A549 (cell line): ENCODE results near the gene STK35.
"Not testable (repeated sequence)": the region's sequence is repeated elsewhere in the genome, so short reads cannot be mapped to it uniquely, and the experiment has no call there.

Experiments used
- BHLHE40 ChIP-seq: IDR thresholded peaks from 2 replicates; pipeline ENCODE4 v1.6.1; 2012; ENCODE audit warnings: low read depth, low read length, inconsistent platforms
- E2F6 ChIP-seq: IDR thresholded peaks from 2 replicates; pipeline ENCODE4 v1.6.1; 2012; ENCODE audit warnings: low read depth, borderline replicate concordance
- EP300 ChIP-seq, 2 experiments: fragments of >200 bp; sonication (Bioruptor Twin); formaldehyde crosslinking; IDR thresholded peaks; 2 replicates in 1 of 2; 3 replicates in 1 of 2; pipeline ENCODE4 v1.6.1; 2016 to 2017
- ESRRA ChIP-seq: fragments of 150-350 bp; IDR thresholded peaks from 2 replicates; pipeline ENCODE4 v1.6.1; 2014; ENCODE audit warnings: mild to moderate bottlenecking, low read length, borderline replicate concordance
- JUN ChIP-seq, 2 experiments: fragments of >200 bp; sonication (Bioruptor Twin); formaldehyde crosslinking; IDR thresholded peaks; 2 replicates in 1 of 2; 3 replicates in 1 of 2; pipeline ENCODE4 v1.6.1; 2016 to 2017
- MAX ChIP-seq: IDR thresholded peaks from 2 replicates; pipeline ENCODE4 v1.6.1; 2012
- NR3C1 ChIP-seq: fragments of >200 bp; sonication (Bioruptor Twin); formaldehyde crosslinking; IDR thresholded peaks from 3 replicates; pipeline ENCODE4 v1.6.1; 2017
- PBX3 ChIP-seq: IDR thresholded peaks from 2 replicates; pipeline ENCODE4 v1.6.1; 2012
- POLR2A ChIP-seq: IDR thresholded peaks from 2 replicates; pipeline ENCODE4 v1.6.1; 2012; ENCODE audit warnings: mild to moderate bottlenecking, low read length
- POLR2AphosphoS2 ChIP-seq: conservative IDR thresholded peaks from 2 replicates; pipeline ENCODE4 v1.6.1; 2012; ENCODE audit warnings: low read length, improper control_type of control experiment, inconsistent platforms
- RCOR1 ChIP-seq: fragments of 150-350 bp; IDR thresholded peaks from 2 replicates; pipeline ENCODE4 v1.6.1; 2014; ENCODE audit warnings: antibody characterized with exemption, low read length, low read depth
- SMC3 ChIP-seq: fragments of >200 bp; sonication (Bioruptor Twin); formaldehyde crosslinking; IDR thresholded peaks from 3 replicates; pipeline ENCODE4 v1.6.1; 2018; ENCODE audit warnings: inconsistent platforms
- TF ChIP-seq, protein P1 (sequence below): fragments of >200 bp; sonication (Bioruptor Twin); formaldehyde crosslinking; IDR thresholded peaks from 3 replicates; pipeline ENCODE4 v1.5.1; 2016
- TF ChIP-seq, protein P2 (sequence below): fragments of 200-600 bp; sonication (generic); IDR thresholded peaks from 2 replicates; pipeline ENCODE4 v1.6.1; 2016; ENCODE audit warnings: antibody characterized with exemption, mild to moderate bottlenecking, moderate library complexity

DNA sequence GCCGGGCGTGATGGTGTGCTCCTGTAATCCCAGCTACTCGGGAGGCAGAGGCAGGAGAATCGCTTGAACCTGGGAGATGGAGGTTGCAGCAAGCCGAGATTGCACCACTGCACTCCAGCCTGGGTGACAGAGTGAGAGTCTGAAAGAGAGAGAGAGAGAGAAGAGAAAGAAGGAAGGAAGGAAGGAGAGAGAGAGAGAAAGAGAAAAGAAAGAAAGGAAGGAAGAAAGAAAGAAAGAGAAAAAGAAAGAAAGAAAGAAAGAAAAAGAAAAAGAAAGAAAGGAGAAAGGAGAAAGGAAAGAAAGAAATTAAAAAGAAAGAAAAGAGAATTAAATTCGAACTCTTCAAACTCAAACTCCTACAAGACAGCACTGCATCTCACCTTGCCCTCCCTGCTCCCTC lies 70.2 kb downstream of the STK35 start:
- TF ChIP-seq, protein P1, sequence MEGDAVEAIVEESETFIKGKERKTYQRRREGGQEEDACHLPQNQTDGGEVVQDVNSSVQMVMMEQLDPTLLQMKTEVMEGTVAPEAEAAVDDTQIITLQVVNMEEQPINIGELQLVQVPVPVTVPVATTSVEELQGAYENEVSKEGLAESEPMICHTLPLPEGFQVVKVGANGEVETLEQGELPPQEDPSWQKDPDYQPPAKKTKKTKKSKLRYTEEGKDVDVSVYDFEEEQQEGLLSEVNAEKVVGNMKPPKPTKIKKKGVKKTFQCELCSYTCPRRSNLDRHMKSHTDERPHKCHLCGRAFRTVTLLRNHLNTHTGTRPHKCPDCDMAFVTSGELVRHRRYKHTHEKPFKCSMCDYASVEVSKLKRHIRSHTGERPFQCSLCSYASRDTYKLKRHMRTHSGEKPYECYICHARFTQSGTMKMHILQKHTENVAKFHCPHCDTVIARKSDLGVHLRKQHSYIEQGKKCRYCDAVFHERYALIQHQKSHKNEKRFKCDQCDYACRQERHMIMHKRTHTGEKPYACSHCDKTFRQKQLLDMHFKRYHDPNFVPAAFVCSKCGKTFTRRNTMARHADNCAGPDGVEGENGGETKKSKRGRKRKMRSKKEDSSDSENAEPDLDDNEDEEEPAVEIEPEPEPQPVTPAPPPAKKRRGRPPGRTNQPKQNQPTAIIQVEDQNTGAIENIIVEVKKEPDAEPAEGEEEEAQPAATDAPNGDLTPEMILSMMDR: not testable (repeated sequence)
- not testable (repeated sequence) for TF ChIP-seq PBX3; BHLHE40; SMC3; POLR2AphosphoS2; POLR2A; MAX; NR3C1; EP300 (IDR thresholded peaks at IDR 0.05); E2F6; JUN (IDR thresholded peaks at IDR 0.05); ESRRA; RCOR1
- TF ChIP-seq, protein P2, sequence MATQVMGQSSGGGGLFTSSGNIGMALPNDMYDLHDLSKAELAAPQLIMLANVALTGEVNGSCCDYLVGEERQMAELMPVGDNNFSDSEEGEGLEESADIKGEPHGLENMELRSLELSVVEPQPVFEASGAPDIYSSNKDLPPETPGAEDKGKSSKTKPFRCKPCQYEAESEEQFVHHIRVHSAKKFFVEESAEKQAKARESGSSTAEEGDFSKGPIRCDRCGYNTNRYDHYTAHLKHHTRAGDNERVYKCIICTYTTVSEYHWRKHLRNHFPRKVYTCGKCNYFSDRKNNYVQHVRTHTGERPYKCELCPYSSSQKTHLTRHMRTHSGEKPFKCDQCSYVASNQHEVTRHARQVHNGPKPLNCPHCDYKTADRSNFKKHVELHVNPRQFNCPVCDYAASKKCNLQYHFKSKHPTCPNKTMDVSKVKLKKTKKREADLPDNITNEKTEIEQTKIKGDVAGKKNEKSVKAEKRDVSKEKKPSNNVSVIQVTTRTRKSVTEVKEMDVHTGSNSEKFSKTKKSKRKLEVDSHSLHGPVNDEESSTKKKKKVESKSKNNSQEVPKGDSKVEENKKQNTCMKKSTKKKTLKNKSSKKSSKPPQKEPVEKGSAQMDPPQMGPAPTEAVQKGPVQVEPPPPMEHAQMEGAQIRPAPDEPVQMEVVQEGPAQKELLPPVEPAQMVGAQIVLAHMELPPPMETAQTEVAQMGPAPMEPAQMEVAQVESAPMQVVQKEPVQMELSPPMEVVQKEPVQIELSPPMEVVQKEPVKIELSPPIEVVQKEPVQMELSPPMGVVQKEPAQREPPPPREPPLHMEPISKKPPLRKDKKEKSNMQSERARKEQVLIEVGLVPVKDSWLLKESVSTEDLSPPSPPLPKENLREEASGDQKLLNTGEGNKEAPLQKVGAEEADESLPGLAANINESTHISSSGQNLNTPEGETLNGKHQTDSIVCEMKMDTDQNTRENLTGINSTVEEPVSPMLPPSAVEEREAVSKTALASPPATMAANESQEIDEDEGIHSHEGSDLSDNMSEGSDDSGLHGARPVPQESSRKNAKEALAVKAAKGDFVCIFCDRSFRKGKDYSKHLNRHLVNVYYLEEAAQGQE: not testable (repeated sequence)
